Activated naive CD4-positive, alpha-beta T cell treated with anti-CD3 and anti-CD28 coated beads, Interleukin-2, amount 50 U/mL, for 24 hours (primary cell): Measurements from ENCODE around the gene CLCN6.

Source experiments
- H3K27ac Mint-ChIP-seq: one replicate; pipeline ENCODE4 v1.8.0; 2021; ENCODE audit warnings: mild to moderate bottlenecking, mixed read lengths
- H3K27me3 Mint-ChIP-seq: one replicate; pipeline ENCODE4 v1.8.0; 2021; ENCODE audit warnings: mixed read lengths
- H3K36me3 Mint-ChIP-seq: one replicate; pipeline ENCODE4 v1.8.0; 2021; ENCODE audit warnings: mixed read lengths
- H3K4me1 Mint-ChIP-seq: one replicate; pipeline ENCODE4 v1.8.0; 2021; ENCODE audit warnings: mixed read lengths
- H3K4me3 Mint-ChIP-seq: one replicate; pipeline ENCODE4 v1.8.0; 2021; ENCODE audit warnings: mild to moderate bottlenecking, mixed read lengths
- H3K9me3 Mint-ChIP-seq: one replicate; pipeline ENCODE4 v1.8.0; 2021; ENCODE audit warnings: mixed read lengths

Gene CLCN6

GRCh38 chr1:11845641-11846335 is 39.8 kb downstream of the CLCN6 start:
- peaks cover 16% of the 10 kb centered on the region for H3K36me3 Mint-ChIP-seq
- no peak overlapping the region for H3K4me3 Mint-ChIP-seq
- no peaks in the 10 kb centered on the region for H3K4me1 Mint-ChIP-seq
- H3K9me3 Mint-ChIP-seq = no peaks in the 10 kb centered on the region
- no peak overlapping the region for H3K27ac Mint-ChIP-seq
- H3K27me3 Mint-ChIP-seq = no peaks in the 10 kb centered on the region

- peaks cover 15% of the 10 kb centered on the region for H3K36me3 Mint-ChIP-seq
- H3K27me3 Mint-ChIP-seq = peaks cover 3% of the 10 kb centered on the region
- H3K27ac Mint-ChIP-seq = peak within 1 kb of the TSS; percentile 51
- H3K4me3 Mint-ChIP-seq = no peak within 1 kb of the TSS
- no peaks in the 10 kb centered on the region for H3K4me1 Mint-ChIP-seq
- H3K9me3 Mint-ChIP-seq = no peaks in the 10 kb centered on the region
Observed at GRCh38 chr1:11847667-11848372, 41.8 kb downstream of the CLCN6 start, which contains the start of gene NPPA. Gene NPPA, minus strand, starts transcription at chr1:11847783. Its CDS starts 99 bp downstream, at chr1:11847684.

GRCh38 chr1:11848373-11848700 is 42.3 kb downstream of the CLCN6 start:
- no peak overlapping the region for H3K4me3 Mint-ChIP-seq
- peaks cover 15% of the 10 kb centered on the region for H3K36me3 Mint-ChIP-seq
- H3K9me3 Mint-ChIP-seq = no peaks in the 10 kb centered on the region
- H3K27me3 Mint-ChIP-seq = peaks cover 6% of the 10 kb centered on the region
- H3K27ac Mint-ChIP-seq = peak overlapping the region; percentile 31
- no peaks in the 10 kb centered on the region for H3K4me1 Mint-ChIP-seq

GRCh38 chr1:11850156-11850555 is 44.2 kb downstream of the CLCN6 start:
- Mint-ChIP-seq H3K9me3 (no peaks in the 10 kb centered on the region), H3K27ac (no peak overlapping the region), H3K36me3 (peaks cover 6% of the 10 kb centered on the region), H3K4me1 (no peaks in the 10 kb centered on the region), H3K27me3 (peaks cover 11% of the 10 kb centered on the region), H3K4me3 (no peak overlapping the region)

- Mint-ChIP-seq H3K27ac (no peak overlapping the region), H3K36me3 (no peaks in the 10 kb centered on the region), H3K4me3 (no peak overlapping the region), H3K4me1 (no peaks in the 10 kb centered on the region), H3K9me3 (no peaks in the 10 kb centered on the region), H3K27me3 (peaks cover 11% of the 10 kb centered on the region)
Observed at GRCh38 chr1:11851180-11851579, 45.2 kb downstream of the CLCN6 start.

- no peaks in the 10 kb centered on the region for H3K4me1 Mint-ChIP-seq
- no peaks in the 10 kb centered on the region for H3K9me3 Mint-ChIP-seq
- H3K4me3 Mint-ChIP-seq = no peak overlapping the region
- no peak overlapping the region for H3K27ac Mint-ChIP-seq
- no peaks in the 10 kb centered on the region for H3K36me3 Mint-ChIP-seq
- H3K27me3 Mint-ChIP-seq = peaks cover 20% of the 10 kb centered on the region
Observed at GRCh38 chr1:11854519-11854918, 48.5 kb downstream of the CLCN6 start.

- peaks cover 28% of the 10 kb centered on the region for H3K27me3 Mint-ChIP-seq
- H3K4me1 Mint-ChIP-seq = no peaks in the 10 kb centered on the region
- no peak overlapping the region for H3K4me3 Mint-ChIP-seq
- H3K27ac Mint-ChIP-seq = no peak overlapping the region
- H3K9me3 Mint-ChIP-seq = no peaks in the 10 kb centered on the region
- H3K36me3 Mint-ChIP-seq = no peaks in the 10 kb centered on the region
Observed at GRCh38 chr1:11855430-11855829, 49.4 kb downstream of the CLCN6 start.

GRCh38 chr1:11856698-11857097 is 50.7 kb downstream of the CLCN6 start:
- no peaks in the 10 kb centered on the region for H3K36me3 Mint-ChIP-seq
- H3K4me3 Mint-ChIP-seq = no peak overlapping the region
- peaks cover 33% of the 10 kb centered on the region for H3K27me3 Mint-ChIP-seq
- H3K4me1 Mint-ChIP-seq = no peaks in the 10 kb centered on the region
- no peaks in the 10 kb centered on the region for H3K9me3 Mint-ChIP-seq
- H3K27ac Mint-ChIP-seq = no peak overlapping the region

- Mint-ChIP-seq H3K27ac (no peak overlapping the region), H3K27me3 (peaks cover 34% of the 10 kb centered on the region), H3K9me3 (no peaks in the 10 kb centered on the region), H3K36me3 (no peaks in the 10 kb centered on the region), H3K4me3 (no peak overlapping the region), H3K4me1 (no peaks in the 10 kb centered on the region)
Observed at GRCh38 chr1:11857164-11857851, 51.3 kb downstream of the CLCN6 start.

- no peak overlapping the region for H3K4me3 Mint-ChIP-seq
- no peaks in the 10 kb centered on the region for H3K9me3 Mint-ChIP-seq
- H3K4me1 Mint-ChIP-seq = no peaks in the 10 kb centered on the region
- H3K27me3 Mint-ChIP-seq = peaks cover 35% of the 10 kb centered on the region
- H3K27ac Mint-ChIP-seq = no peak overlapping the region
- no peaks in the 10 kb centered on the region for H3K36me3 Mint-ChIP-seq
Observed at GRCh38 chr1:11858158-11858557, 52.2 kb downstream of the CLCN6 start.

- peaks cover 33% of the 10 kb centered on the region for H3K27me3 Mint-ChIP-seq
Observed at GRCh38 chr1:11858613-11858967, 52.6 kb downstream of the CLCN6 start, which contains the start of gene NPPB. Gene NPPB, minus strand, starts transcription at chr1:11858945. Its CDS starts 112 bp downstream, at chr1:11858833.

GRCh38 chr1:11858968-11859871 is 53.2 kb downstream of the CLCN6 start:
- H3K27ac Mint-ChIP-seq = no peak overlapping the region
- H3K36me3 Mint-ChIP-seq = no peaks in the 10 kb centered on the region
- H3K4me1 Mint-ChIP-seq = no peaks in the 10 kb centered on the region
- peaks cover 33% of the 10 kb centered on the region for H3K27me3 Mint-ChIP-seq
- H3K4me3 Mint-ChIP-seq = no peak overlapping the region
- no peaks in the 10 kb centered on the region for H3K9me3 Mint-ChIP-seq

More at GRCh38 chr1:11858613-11858967, 52.6 kb downstream of the CLCN6 start, which contains the start of gene NPPB:
- Mint-ChIP-seq H3K36me3 (no peaks in the 10 kb centered on the region), H3K4me3 (no peak within 1 kb of the TSS), H3K4me1 (no peaks in the 10 kb centered on the region), H3K9me3 (no peaks in the 10 kb centered on the region), H3K27ac (no peak within 1 kb of the TSS)

- Mint-ChIP-seq H3K36me3 (no peaks in the 10 kb centered on the region), H3K27ac (no peak overlapping the region), H3K27me3 (peaks cover 34% of the 10 kb centered on the region)
Observed at GRCh38 chr1:11860083-11860482, 54.1 kb downstream of the CLCN6 start.

GRCh38 chr1:11860587-11860986 is 54.6 kb downstream of the CLCN6 start:
- Mint-ChIP-seq H3K27me3 (peaks cover 34% of the 10 kb centered on the region), H3K36me3 (no peaks in the 10 kb centered on the region), H3K9me3 (no peaks in the 10 kb centered on the region), H3K4me1 (no peaks in the 10 kb centered on the region), H3K27ac (no peak overlapping the region), H3K4me3 (no peak overlapping the region)

More at GRCh38 chr1:11860083-11860482, 54.1 kb downstream of the CLCN6 start:
- no peaks in the 10 kb centered on the region for H3K9me3 Mint-ChIP-seq
- no peak overlapping the region for H3K4me3 Mint-ChIP-seq
- no peaks in the 10 kb centered on the region for H3K4me1 Mint-ChIP-seq

GRCh38 chr1:11862890-11863289 is 56.9 kb downstream of the CLCN6 start:
- Mint-ChIP-seq H3K36me3 (no peaks in the 10 kb centered on the region), H3K27ac (no peak overlapping the region), H3K4me3 (no peak overlapping the region), H3K27me3 (peaks cover 28% of the 10 kb centered on the region), H3K9me3 (no peaks in the 10 kb centered on the region), H3K4me1 (no peaks in the 10 kb centered on the region)
